Measurements from ENCODE around the gene ZNF860.
A peak's percentile ranks its signal among the peaks of the same experiment; 100 is the strongest.

Gene ZNF860

DNA sequence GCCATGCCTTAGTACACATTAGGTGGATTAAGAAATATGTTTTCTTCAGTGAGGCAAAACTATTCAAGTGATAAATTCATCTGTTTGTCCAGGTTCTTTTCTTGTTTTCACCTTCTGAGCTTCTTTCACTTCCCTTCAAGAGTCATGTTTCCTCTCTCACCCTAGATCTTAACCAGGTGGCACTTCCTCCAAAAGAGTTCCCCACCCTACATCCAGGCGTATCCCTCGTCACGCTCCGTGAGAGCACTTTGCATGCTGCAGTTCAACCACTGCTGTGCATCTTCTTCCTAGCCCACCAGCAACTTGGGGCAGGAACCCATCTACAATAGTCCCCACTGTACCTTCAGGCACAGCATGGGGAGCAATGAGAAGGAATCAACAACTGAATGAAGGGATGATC lies 29.3 kb upstream of the ZNF860 start:
- H3K4me3 ChIP-seq (ENCODE audit: low read depth, low read length) = no peak overlapping the region
- TF ChIP-seq, protein P1, sequence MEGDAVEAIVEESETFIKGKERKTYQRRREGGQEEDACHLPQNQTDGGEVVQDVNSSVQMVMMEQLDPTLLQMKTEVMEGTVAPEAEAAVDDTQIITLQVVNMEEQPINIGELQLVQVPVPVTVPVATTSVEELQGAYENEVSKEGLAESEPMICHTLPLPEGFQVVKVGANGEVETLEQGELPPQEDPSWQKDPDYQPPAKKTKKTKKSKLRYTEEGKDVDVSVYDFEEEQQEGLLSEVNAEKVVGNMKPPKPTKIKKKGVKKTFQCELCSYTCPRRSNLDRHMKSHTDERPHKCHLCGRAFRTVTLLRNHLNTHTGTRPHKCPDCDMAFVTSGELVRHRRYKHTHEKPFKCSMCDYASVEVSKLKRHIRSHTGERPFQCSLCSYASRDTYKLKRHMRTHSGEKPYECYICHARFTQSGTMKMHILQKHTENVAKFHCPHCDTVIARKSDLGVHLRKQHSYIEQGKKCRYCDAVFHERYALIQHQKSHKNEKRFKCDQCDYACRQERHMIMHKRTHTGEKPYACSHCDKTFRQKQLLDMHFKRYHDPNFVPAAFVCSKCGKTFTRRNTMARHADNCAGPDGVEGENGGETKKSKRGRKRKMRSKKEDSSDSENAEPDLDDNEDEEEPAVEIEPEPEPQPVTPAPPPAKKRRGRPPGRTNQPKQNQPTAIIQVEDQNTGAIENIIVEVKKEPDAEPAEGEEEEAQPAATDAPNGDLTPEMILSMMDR (IDR thresholded peaks at IDR 0.05; ENCODE audit: insufficient read depth, low read depth, low read length, missing control alignments) = no peak
- peak; percentile 72 for DNase-seq (ENCODE audit: low read depth)

DNA sequence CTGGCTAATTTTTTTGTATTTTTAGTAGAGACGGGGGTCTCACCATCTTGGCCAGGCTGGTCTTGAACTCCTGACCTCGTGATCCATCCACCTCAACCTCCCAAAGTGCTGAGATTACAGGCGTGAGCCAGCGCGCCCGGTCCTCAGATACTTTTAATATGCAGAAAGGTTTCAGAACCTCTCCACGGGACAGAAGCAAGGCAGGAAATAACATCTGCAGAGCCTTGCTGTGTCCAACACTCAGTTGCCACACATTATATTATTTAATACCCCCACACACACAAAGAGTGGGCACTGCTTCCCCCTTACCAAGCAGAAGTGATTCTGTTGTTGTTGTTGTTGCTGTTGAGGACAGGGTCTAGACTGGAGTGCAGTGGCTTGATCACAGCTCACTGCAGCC lies 28.5 kb upstream of the ZNF860 start:
- peak; percentile 10 for DNase-seq (ENCODE audit: low read depth)
- no peak overlapping the region for H3K4me3 ChIP-seq (ENCODE audit: low read depth, low read length)
- TF ChIP-seq, protein P1 (IDR thresholded peaks at IDR 0.05; ENCODE audit: insufficient read depth, low read depth, low read length, missing control alignments) = no peak

DNA sequence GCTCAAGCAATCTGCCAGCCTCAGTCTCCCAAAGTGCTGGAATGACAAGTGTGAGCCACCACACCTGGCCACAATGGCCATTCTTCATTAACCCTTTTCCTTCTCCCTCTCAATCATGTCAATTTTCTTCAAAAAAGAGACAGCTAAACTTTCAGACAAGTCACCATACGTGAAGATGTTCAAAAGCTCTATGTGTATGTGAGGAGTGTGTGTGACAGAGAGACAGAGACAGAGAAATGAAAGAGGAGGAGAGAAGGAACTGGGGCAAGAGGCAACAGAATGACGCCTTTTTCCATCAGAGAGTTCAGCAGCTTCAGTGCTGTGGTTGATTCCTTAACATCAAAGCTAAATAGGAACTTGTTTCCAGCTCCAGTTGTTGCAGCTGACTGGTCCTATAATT lies 27.9 kb upstream of the ZNF860 start:
- H3K4me3 ChIP-seq (ENCODE audit: low read depth, low read length) = no peak overlapping the region
- TF ChIP-seq, protein P1 (IDR thresholded peaks at IDR 0.05; ENCODE audit: insufficient read depth, low read depth, low read length, missing control alignments) = no peak
- no peak for DNase-seq (ENCODE audit: low read depth)

DNA sequence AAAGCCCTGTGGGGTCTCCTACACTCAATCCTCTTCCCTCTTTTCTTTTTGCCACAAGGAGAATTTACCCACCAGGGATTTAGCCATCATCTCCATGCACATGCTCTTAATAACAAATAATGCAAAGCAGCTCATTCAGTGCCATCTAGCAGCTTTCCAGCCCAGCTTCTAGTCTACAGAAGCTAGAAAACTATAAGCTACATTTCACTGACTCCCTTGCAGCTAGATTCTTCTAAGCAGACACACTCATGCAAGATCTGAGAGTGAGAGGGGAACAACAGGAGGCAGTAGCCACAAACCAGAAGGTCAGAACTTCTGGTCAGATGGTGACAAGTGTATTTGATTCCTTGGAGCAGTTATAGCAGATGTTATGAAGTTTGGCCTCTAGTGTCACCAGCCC lies 26.0 kb upstream of the ZNF860 start:
- no peak overlapping the region for H3K4me3 ChIP-seq (ENCODE audit: low read depth, low read length)
- DNase-seq (ENCODE audit: low read depth) = no peak
- TF ChIP-seq, protein P1 (IDR thresholded peaks at IDR 0.05; ENCODE audit: insufficient read depth, low read depth, low read length, missing control alignments) = no peak

DNA sequence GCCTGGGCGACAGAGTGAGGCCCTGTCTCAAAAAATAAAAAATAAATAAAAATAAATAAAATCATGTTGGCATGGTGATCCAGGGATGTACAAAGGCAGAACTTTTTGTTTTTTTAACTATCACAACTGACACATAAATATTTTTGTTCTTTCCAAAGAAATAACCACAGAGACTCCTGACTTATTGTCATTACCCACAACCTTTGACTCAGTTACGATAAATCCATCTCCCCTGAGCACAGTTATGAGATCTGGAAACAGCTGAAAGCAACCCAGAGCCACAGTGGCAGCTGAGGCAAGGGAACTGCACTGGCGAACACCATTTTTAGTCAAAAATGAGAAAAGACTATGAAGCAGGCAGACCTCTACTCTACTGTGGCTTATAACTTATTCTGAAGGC lies 24.4 kb upstream of the ZNF860 start:
- DNase-seq (ENCODE audit: low read depth) = no peak
- no peak overlapping the region for H3K4me3 ChIP-seq (ENCODE audit: low read depth, low read length)
- TF ChIP-seq, protein P1 (IDR thresholded peaks at IDR 0.05; ENCODE audit: insufficient read depth, low read depth, low read length, missing control alignments) = no peak

DNA sequence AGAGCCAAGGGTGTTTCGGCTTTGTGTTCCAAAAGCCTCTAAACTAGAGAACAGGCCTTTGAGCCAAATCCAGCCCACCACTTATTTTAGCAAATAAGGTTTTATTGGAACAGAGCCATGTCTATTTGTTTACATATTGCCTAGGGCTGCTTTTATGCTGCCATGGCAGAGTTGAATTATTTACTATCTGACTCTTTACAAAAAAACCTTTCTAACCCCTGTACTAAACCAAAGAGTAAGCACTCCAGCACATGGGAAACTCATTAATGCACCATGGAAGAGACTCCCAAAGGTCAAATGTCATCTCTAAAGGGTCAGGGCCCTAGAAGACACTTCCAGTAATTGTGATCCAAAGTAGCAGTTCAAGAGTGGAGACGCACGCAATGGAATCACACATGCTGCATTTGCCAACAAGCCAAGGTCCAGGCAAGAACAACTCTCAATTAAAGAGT lies 22.8 kb upstream of the ZNF860 start:
- no peak overlapping the region for H3K4me3 ChIP-seq (ENCODE audit: low read depth, low read length)
- TF ChIP-seq, protein P1 (IDR thresholded peaks at IDR 0.05; ENCODE audit: insufficient read depth, low read depth, low read length, missing control alignments) = no peak
- DNase-seq (ENCODE audit: low read depth) = no peak

DNA sequence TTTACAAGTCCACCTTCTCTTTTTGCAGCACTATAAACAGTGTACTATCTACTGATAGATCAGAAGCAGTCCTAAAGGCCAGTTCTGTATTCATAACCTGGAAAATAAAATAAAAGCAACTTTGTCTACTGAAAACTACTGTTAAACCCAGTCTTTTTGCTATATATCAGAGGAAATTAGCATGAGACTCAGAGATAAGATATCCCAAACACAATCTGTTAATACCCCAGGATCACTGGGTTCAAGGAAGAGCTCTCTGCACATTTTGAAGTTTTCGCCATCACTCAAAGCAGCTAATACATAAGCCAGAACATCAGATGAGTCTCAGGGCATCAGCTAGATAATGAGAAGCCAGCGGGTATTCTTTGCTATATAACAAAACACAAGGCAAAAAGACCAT lies 22.3 kb upstream of the ZNF860 start:
- TF ChIP-seq, protein P1 (IDR thresholded peaks at IDR 0.05; ENCODE audit: insufficient read depth, low read depth, low read length, missing control alignments) = no peak
- DNase-seq (ENCODE audit: low read depth) = no peak
- H3K4me3 ChIP-seq (ENCODE audit: low read depth, low read length) = no peak overlapping the region
